GM12864 (cell line): ENCODE measurements around the gene PTPN1.

Experiments
- DNase-seq: peaks from one replicate; pipeline ENCODE4 v3.0.0-alpha.2; 2011; ENCODE audit warnings: low read depth
- H3K4me3 ChIP-seq: 2 replicates; pipeline ENCODE4 v1.5.1; 2011; ENCODE audit warnings: mild to moderate bottlenecking, low read depth, low read length, control low read depth
- TF ChIP-seq, protein P1 (sequence below): IDR thresholded peaks from 2 replicates; pipeline ENCODE4 v1.5.1; 2011; ENCODE audit warnings: low read depth, mild to moderate bottlenecking, moderate library complexity, low read length, control low read depth, inconsistent platforms; ENCODE audit errors: missing control alignments

The PTPN1 gene

DNA sequence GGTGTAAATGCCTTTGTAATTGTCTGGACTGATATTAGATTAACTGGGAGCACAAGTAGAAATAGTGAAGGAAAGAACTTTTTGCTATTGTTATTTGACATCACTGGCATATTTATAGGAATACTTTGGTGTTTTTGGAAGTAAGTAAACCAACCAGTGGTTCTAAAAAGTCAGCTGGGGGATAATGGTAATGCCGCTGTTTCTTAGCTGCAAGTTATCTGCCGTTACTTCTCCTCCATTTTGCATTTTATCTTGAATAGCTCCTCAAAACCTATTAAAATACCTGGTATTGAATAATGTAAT lies 3.8 kb downstream of the PTPN1 start:
- DNase-seq, result no peak
- peak overlapping the region; percentile 70 for H3K4me3 ChIP-seq
- TF ChIP-seq, protein P1, sequence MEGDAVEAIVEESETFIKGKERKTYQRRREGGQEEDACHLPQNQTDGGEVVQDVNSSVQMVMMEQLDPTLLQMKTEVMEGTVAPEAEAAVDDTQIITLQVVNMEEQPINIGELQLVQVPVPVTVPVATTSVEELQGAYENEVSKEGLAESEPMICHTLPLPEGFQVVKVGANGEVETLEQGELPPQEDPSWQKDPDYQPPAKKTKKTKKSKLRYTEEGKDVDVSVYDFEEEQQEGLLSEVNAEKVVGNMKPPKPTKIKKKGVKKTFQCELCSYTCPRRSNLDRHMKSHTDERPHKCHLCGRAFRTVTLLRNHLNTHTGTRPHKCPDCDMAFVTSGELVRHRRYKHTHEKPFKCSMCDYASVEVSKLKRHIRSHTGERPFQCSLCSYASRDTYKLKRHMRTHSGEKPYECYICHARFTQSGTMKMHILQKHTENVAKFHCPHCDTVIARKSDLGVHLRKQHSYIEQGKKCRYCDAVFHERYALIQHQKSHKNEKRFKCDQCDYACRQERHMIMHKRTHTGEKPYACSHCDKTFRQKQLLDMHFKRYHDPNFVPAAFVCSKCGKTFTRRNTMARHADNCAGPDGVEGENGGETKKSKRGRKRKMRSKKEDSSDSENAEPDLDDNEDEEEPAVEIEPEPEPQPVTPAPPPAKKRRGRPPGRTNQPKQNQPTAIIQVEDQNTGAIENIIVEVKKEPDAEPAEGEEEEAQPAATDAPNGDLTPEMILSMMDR, result no peak

DNA sequence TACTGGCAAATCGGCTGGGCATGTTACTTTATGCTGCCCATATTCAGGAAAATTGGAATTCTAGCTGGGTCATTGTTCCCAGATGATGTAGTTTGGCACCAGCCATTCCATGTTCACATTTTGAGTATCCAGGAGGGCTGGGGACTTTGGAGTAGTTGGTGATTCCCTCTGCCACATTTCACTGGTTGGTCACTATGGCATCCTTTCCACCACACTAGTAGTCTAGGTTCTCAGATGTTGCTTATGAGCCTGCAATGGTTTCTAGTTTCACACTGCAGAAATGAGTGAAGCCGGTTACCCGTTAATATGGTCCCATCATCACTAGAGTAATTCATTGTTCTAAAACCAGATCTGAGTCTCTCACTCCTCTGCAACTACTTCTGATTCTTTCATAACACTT lies 4.6 kb downstream of the PTPN1 start:
- TF ChIP-seq, protein P1, result no peak
- H3K4me3 ChIP-seq, result peak overlapping the region; percentile 70
- DNase-seq, result no peak

DNA sequence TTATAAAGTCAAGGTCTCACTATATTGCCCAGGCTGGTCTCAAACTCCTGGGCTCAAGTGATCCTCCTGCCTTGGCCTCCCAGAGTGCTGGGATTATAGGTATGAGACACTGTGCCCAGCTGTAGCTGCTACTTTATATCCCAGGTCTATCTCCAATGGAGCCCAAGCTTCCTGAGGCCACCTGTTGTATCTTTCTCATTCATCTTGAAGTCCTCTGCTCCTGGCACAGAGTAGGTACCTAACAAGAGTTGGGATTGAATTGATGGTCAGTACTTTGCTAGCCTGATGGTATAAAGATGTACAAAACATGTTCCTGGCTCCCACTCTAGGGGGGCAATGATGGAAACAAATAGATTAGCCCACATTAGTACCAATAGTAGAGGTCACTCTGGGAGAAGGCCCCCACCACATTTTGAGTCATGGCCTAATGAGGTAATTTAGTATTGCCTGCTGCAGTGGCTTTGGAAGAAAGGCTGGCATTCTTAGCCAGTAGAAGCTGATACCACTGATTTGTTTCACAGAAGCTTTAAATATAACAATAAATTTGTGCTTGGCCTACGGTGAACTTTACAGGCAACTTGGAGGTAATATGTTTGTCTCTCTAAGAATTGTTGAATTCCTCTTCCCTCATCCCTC lies 5.4 kb downstream of the PTPN1 start:
- peak overlapping the region; percentile 70; the same call in 1 of the 2 replicates for H3K4me3 ChIP-seq
- TF ChIP-seq, protein P1, result no peak
- no peak for DNase-seq

DNA sequence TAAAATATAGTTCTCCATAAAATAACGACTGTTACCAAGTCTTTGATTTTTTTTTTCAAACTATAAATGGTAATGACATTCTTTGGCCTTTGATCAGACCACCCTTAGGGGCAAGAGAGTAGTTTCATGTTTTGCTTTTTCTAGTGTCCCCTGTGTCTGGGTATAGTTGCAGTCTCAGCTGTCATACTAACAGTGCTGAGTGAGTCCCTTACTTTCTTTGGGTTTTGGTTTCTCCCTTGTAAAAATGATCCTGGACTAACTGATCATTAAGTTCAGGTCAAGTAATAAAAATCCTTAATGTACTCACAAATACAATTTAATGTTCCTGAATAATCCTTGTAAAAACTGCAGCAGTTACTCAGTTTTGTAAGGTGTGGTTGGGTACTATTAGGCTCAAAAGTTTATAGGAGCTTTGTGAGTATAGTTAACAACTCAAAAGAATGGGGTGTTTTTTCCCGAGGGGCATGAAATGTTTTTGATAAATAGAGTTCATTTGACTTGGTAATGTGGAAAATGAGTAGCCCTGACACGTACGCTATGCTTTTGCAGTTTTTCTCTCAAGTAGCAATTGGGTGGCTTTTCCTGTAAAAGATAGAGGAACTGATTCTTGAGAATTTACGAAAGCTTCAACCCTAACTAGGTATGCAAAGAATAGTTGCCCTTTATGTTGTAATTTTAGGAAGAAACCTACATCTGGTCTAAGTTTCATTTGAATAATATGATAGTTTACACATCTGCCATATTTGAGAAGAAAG lies 6.2 kb downstream of the PTPN1 start:
- peak overlapping the region; percentile 42; the same call in 1 of the 2 replicates for H3K4me3 ChIP-seq
- TF ChIP-seq, protein P1, result no peak
- no peak for DNase-seq

DNA sequence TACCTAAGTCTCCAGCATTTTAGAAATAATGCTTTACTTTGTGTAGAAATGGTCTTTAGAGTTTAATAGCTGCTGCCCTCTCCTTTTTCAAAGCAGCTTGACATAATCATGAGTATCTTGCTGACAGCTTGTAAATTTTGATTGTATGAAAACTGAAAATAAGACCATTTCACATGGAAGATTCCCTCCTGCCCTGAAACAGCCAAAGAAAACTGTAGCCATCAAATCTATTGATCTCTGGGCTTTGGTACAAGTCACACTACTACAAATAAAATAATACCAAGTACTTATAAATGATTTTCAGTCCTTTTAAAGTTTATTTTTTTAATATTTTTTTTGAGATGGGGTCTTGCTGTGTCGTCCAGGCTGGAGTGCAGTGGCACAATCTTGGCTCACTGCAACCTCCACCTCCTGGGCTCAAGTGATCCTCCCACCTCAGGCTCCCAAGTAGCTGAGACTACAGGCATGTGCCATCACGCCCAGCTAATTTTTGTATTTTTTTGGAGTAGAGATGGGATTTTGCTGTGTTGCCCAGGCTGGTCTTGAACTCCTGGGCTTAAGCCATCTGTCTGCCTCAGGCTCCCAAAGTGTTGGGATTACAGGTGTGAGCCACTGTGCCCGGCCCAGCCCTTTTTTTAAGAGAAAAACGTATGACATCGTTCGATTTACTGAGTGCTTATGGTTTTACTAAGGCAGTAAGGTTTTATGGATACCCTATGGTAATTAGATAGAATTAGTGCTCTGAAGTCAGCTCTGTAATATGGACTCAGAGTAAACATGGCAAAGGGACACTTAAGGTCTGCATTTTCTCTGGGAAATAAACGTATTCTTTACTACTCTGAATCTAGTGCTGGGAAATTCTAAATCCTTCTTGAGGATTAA lies 7.0 kb downstream of the PTPN1 start:
- TF ChIP-seq, protein P1, result no peak
- no peak for DNase-seq
- H3K4me3 ChIP-seq, result peak overlapping the region; percentile 42

DNA sequence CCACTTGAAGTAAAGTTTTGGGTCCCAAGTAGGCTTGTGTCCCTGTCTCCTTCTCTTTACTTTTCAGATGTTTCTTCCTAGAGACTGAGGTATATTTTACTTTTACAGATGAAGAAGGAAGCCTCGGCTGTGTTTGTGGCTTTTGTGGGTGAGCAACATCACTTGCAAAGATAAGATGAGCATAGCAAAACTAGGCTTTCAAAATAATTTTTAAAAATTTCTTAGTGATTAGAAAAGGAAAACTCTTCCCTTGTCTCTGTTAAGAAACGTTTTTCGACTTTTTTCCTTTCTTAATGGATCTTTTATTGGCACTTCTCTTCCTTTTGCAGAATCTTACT lies 7.6 kb downstream of the PTPN1 start:
- TF ChIP-seq, protein P1, result no peak
- H3K4me3 ChIP-seq, result peak overlapping the region; percentile 42
- no peak for DNase-seq
